Glutamatergic neuron (in vitro differentiated cells): ENCODE measurements around the gene CDKN2B. TPM values are rescaled to one million over a fixed set of nuclear protein-coding genes. Genes with fewer than 3 reads are reported as not detected.
"Not testable (repeated sequence)": the region's sequence is repeated elsewhere in the genome, so short reads cannot be mapped to it uniquely, and the experiment has no call there.

Experiments
- DNase-seq: peaks from one replicate; pipeline ENCODE4 v3.0.0; 2022
- H3K27ac Mint-ChIP-seq: one replicate; pipeline ENCODE4 v1.8.0; 2020; ENCODE audit warnings: mild to moderate bottlenecking, mixed read lengths, inconsistent platforms; ENCODE audit not compliant: unreplicated experiment
- H3K27me3 Mint-ChIP-seq: one replicate; pipeline ENCODE4 v1.8.0; 2020; ENCODE audit warnings: mild to moderate bottlenecking, moderate library complexity, mixed read lengths, inconsistent platforms; ENCODE audit not compliant: unreplicated experiment
- H3K36me3 Mint-ChIP-seq: one replicate; pipeline ENCODE4 v1.8.0; 2020; ENCODE audit warnings: mild to moderate bottlenecking, mixed read lengths, inconsistent platforms; ENCODE audit not compliant: unreplicated experiment
- H3K4me1 Mint-ChIP-seq: one replicate; pipeline ENCODE4 v1.8.0; 2020; ENCODE audit warnings: mild to moderate bottlenecking, low read depth, mixed read lengths, inconsistent platforms; ENCODE audit not compliant: unreplicated experiment
- H3K4me3 Mint-ChIP-seq: one replicate; pipeline ENCODE4 v1.8.0; 2020; ENCODE audit warnings: mild to moderate bottlenecking, mixed read lengths, inconsistent platforms; ENCODE audit not compliant: unreplicated experiment
- H3K9me3 Mint-ChIP-seq: one replicate; pipeline ENCODE4 v1.8.0; 2020; ENCODE audit warnings: mild to moderate bottlenecking, moderate library complexity, mixed read lengths, inconsistent platforms; ENCODE audit not compliant: unreplicated experiment
- CTCF ChIP-seq: fragments of 200-600 bp; sonication (generic); IDR thresholded peaks from one replicate; pipeline ENCODE4 v1.5.0; 2021; ENCODE audit not compliant: partially characterized antibody, unreplicated experiment
- total RNA-seq: library from RNA; stranded (reverse); fragmentation: NEBNext Ultra II Directional; extraction: Animal tissue kit (Norgen Biotek cat#: 25700); gene quantifications from one replicate; pipeline ENCODE4 v1.2.1, GENCODE V29; 2021; ENCODE audit not compliant: unreplicated experiment

The CDKN2B gene
- total RNA-seq, 1 donor from 2014 or later = 0.93 TPM

- Mint-ChIP-seq H3K4me3 (peak overlapping the region; percentile 63), H3K4me1 (peaks cover 7% of the 10 kb centered on the region), H3K9me3 (peaks cover 13% of the 10 kb centered on the region), H3K27me3 (peaks cover 48% of the 10 kb centered on the region), H3K27ac (no peak overlapping the region), H3K36me3 (peaks cover 1% of the 10 kb centered on the region)
- DNase-seq = peak; percentile 84
- TF ChIP-seq CTCF = no peak
Measured at GRCh38 chr9:21965401-21965951, 43.6 kb downstream of the CDKN2B start.

- TF ChIP-seq CTCF = no peak
- Mint-ChIP-seq H3K4me1 (peaks cover 4% of the 10 kb centered on the region), H3K36me3 (peaks cover 6% of the 10 kb centered on the region), H3K4me3 (peak overlapping the region; percentile 63), H3K27ac (no peak overlapping the region), H3K9me3 (peaks cover 13% of the 10 kb centered on the region), H3K27me3 (peaks cover 44% of the 10 kb centered on the region)
- DNase-seq = no peak
Measured at GRCh38 chr9:21964925-21965385, 44.1 kb downstream of the CDKN2B start.

- TF ChIP-seq CTCF = no peak
- DNase-seq = no peak
- Mint-ChIP-seq H3K9me3 (peaks cover 6% of the 10 kb centered on the region), H3K27ac (no peak overlapping the region), H3K4me3 (no peak overlapping the region), H3K36me3 (peaks cover 9% of the 10 kb centered on the region), H3K27me3 (peaks cover 22% of the 10 kb centered on the region), H3K4me1 (peaks cover 2% of the 10 kb centered on the region)
Measured at GRCh38 chr9:21961569-21961968, 47.5 kb downstream of the CDKN2B start.

GRCh38 chr9:21959268-21959667 is 49.8 kb downstream of the CDKN2B start:
- H3K27ac Mint-ChIP-seq, H3K4me1 Mint-ChIP-seq, H3K36me3 Mint-ChIP-seq, H3K27me3 Mint-ChIP-seq, H3K4me3 Mint-ChIP-seq, H3K9me3 Mint-ChIP-seq, DNase-seq: not testable (repeated sequence)

- peaks cover 9% of the 10 kb centered on the region for H3K36me3 Mint-ChIP-seq
- DNase-seq = no peak
- no peaks in the 10 kb centered on the region for H3K4me1 Mint-ChIP-seq
- peaks cover 7% of the 10 kb centered on the region for H3K27me3 Mint-ChIP-seq
- H3K27ac Mint-ChIP-seq = no peak overlapping the region
- H3K9me3 Mint-ChIP-seq = peaks cover 4% of the 10 kb centered on the region
- TF ChIP-seq CTCF = no peak
- no peak overlapping the region for H3K4me3 Mint-ChIP-seq
Measured at GRCh38 chr9:21958833-21959232, 50.3 kb downstream of the CDKN2B start.

Other genes with a start within 250 kb of the CDKN2B start
- 48.1 TPM for gene MTAP, start 206.7 kb downstream of the CDKN2B start, total RNA-seq
- gene CDKN2A, start 14.9 kb downstream of the CDKN2B start, total RNA-seq = not detected
- not detected for gene CDKN2B-AS1, start 14.5 kb downstream of the CDKN2B start, total RNA-seq